Hepatocyte (in vitro differentiated cells): ENCODE data around the gene TNFRSF6B. TPM values are rescaled to one million over a fixed set of nuclear protein-coding genes. Genes with fewer than 3 reads are reported as not detected.

ENCODE experiments used
- DNase-seq: peaks from one replicate; pipeline ENCODE4 v3.0.0-alpha.2; 2016; ENCODE audit warnings: low spot score
- H2AFZ ChIP-seq: fragments of 200-600 bp; sonication (generic); 2 replicates; pipeline ENCODE4 v1.6.0; 2016; ENCODE audit warnings: antibody characterized with exemption, mild to moderate bottlenecking
- H3K27ac ChIP-seq: fragments of 200-600 bp; sonication (generic); 2 replicates; pipeline ENCODE4 v1.5.1; 2016; ENCODE audit warnings: mild to moderate bottlenecking
- H3K27me3 ChIP-seq: fragments of 200-600 bp; sonication (generic); 2 replicates; pipeline ENCODE4 v1.6.1; 2016
- H3K36me3 ChIP-seq: fragments of 200-600 bp; sonication (generic); replicated peaks from 2 replicates; pipeline ENCODE4 v1.5.1; 2016; ENCODE audit warnings: low read depth; ENCODE audit not compliant: insufficient read depth
- H3K4me1 ChIP-seq: fragments of 200-600 bp; sonication (generic); 2 replicates; pipeline ENCODE4 v1.5.1; 2016; ENCODE audit warnings: mild to moderate bottlenecking, moderate library complexity; ENCODE audit not compliant: insufficient read depth
- H3K4me2 ChIP-seq: fragments of 200-600 bp; sonication (generic); 2 replicates; pipeline ENCODE4 v1.6.0; 2016
- H3K4me3 ChIP-seq: fragments of 200-600 bp; sonication (generic); 2 replicates; pipeline ENCODE4 v1.5.1; 2016; ENCODE audit warnings: mild to moderate bottlenecking
- H3K79me2 ChIP-seq: fragments of 200-600 bp; sonication (generic); 2 replicates; pipeline ENCODE4 v1.6.0; 2017; ENCODE audit warnings: mild to moderate bottlenecking
- H3K9me2 ChIP-seq: fragments of 200-600 bp; sonication (generic); replicated peaks from 2 replicates; pipeline ENCODE4 v1.6.0; 2017; ENCODE audit warnings: mild to moderate bottlenecking; ENCODE audit not compliant: insufficient read depth
- H3K9me3 ChIP-seq: fragments of 200-600 bp; sonication (generic); 2 replicates; pipeline ENCODE4 v1.5.1; 2016; ENCODE audit warnings: low read depth, mild to moderate bottlenecking
- H4K20me1 ChIP-seq: fragments of 200-600 bp; sonication (generic); 2 replicates; pipeline ENCODE4 v1.6.0; 2016; ENCODE audit warnings: mild to moderate bottlenecking; ENCODE audit not compliant: insufficient read depth, poor library complexity, severe bottlenecking
- EZH2 ChIP-seq: fragments of 200-600 bp; sonication (generic); IDR thresholded peaks from 2 replicates; pipeline ENCODE4 v1.6.1; 2016; ENCODE audit warnings: antibody characterized with exemption, mild to moderate bottlenecking, borderline replicate concordance
- EZH2phosphoT487 ChIP-seq: fragments of 200-600 bp; sonication (generic); IDR thresholded peaks from one replicate; pipeline ENCODE4 v1.6.1; 2018; ENCODE audit warnings: antibody characterized with exemption, mild to moderate bottlenecking, low read depth, moderate library complexity; ENCODE audit not compliant: unreplicated experiment, severe bottlenecking
- WGBS: methylation state at CpG from one replicate; pipeline ENCODE4 v1.1.6; 2016; ENCODE audit warnings: low lambda C conversion rate; ENCODE audit errors: missing lambda C conversion rate; 5-methylcytosine and 5-hydroxymethylcytosine counted together
- polyA plus RNA-seq: library from polyadenylated mRNA; unstranded; fragments of >200 nt; fragmentation: Nextera tagmentation; extraction: Ambion mirVana; gene quantifications from 2 replicates; pipeline ENCODE4 v1.2.1, GENCODE V29; 2016
- total RNA-seq: library from RNA; depleted of rRNA; stranded (reverse); fragments of >200 nt; gene quantifications from 2 replicates; pipeline ENCODE4 v1.2.3, GENCODE V29; 2014
- TF ChIP-seq, protein P1 (sequence below): fragments of 200-600 bp; sonication (generic); IDR thresholded peaks from 2 replicates; pipeline ENCODE4 v1.5.1; 2016; ENCODE audit warnings: antibody characterized with exemption, mild to moderate bottlenecking; ENCODE audit not compliant: poor library complexity

The TNFRSF6B gene
- total and polyA plus RNA-seq, 2 experiments from 2014 or later: 0.97 to 4.2 TPM

DNA sequence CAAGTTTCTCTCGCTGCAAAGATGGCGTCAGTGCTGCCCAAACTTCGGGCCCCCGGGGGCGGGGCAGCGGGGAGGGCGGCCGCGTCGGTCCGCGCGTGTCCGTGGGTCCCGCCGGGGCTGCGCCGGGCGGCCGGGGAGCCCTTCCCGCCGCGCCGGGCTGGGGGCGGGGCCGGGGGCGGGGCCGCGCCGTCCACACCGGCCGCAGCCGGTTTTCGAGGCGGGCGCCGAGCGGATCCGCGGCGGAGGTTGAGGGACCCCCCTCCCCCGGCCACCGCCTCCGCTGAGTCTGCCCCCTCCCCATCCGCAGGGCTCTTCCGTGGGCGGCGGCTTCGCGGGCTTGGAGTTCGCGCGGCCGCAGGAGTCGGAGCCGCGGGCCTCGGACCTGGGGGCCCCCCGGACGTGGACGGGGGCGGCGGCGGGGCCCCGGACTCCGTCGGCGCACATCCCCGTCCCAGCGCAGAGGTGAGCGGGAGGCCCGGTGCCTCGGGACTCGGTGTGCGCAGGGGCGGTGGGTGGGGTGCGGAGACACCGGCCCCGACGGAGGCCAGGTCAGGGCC, 43.7 kb downstream of the TNFRSF6B start:
- WGBS: 0% methylated on average over 9 of the region's 80 CpGs
- Histone ChIP-seq H3K4me2 (peak overlapping the region; percentile 95), H3K36me3 (no peaks in the 10 kb centered on the region), H3K4me1 (peaks cover 31% of the 10 kb centered on the region), H3K9me2 (no peaks in the 10 kb centered on the region), H3K79me2 (peaks cover 6% of the 10 kb centered on the region), H3K27me3 (no peaks in the 10 kb centered on the region), H3K4me3 (peak overlapping the region; percentile 62), H3K9me3 (no peaks in the 10 kb centered on the region), H3K27ac (peak overlapping the region; percentile 98), H2AFZ (peak overlapping the region; percentile 76), H4K20me1 (no peaks in the 10 kb centered on the region)
- peak; percentile 86 for DNase-seq
- TF ChIP-seq, protein P1, sequence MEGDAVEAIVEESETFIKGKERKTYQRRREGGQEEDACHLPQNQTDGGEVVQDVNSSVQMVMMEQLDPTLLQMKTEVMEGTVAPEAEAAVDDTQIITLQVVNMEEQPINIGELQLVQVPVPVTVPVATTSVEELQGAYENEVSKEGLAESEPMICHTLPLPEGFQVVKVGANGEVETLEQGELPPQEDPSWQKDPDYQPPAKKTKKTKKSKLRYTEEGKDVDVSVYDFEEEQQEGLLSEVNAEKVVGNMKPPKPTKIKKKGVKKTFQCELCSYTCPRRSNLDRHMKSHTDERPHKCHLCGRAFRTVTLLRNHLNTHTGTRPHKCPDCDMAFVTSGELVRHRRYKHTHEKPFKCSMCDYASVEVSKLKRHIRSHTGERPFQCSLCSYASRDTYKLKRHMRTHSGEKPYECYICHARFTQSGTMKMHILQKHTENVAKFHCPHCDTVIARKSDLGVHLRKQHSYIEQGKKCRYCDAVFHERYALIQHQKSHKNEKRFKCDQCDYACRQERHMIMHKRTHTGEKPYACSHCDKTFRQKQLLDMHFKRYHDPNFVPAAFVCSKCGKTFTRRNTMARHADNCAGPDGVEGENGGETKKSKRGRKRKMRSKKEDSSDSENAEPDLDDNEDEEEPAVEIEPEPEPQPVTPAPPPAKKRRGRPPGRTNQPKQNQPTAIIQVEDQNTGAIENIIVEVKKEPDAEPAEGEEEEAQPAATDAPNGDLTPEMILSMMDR: no peak
- TF ChIP-seq EZH2phosphoT487: no peak
- TF ChIP-seq EZH2: no peak

DNA sequence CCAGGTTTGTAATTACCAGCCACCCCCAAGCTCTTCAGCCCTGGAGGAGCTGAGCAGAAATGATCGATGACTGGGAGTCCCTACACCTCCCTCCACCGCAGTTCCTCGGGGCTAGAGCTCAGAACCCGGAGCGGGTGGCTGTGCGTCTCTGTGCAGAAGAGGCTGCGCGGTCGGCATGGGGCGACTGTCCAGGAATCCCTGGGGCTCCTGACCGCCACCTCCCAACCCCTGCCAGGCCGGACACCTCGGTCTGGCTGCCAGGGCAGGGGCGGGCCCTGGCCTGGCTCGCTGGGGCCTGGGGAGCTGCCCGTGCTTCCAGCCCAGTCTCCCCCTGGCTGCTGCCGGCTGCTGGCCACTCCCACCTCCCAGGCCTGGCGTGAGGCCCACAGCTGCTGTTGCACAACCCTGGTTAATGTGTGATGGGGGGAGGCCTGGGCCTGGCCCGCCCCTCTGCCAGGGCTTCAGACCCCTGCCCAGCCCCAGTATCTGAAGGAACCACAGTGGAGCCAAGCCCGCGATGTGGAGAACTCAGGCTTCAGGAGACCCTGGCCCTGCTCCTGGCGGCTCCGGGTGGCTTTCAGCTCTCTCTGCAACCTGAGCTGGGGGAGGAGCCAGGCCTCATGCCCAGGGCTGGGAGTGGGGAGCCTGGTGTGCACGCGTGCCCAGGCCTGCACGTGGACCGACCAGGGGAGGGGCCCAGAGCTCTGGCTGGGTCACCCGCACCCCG, 44.3 kb downstream of the TNFRSF6B start:
- H3K79me2 ChIP-seq: peaks cover 6% of the 10 kb centered on the region

DNA sequence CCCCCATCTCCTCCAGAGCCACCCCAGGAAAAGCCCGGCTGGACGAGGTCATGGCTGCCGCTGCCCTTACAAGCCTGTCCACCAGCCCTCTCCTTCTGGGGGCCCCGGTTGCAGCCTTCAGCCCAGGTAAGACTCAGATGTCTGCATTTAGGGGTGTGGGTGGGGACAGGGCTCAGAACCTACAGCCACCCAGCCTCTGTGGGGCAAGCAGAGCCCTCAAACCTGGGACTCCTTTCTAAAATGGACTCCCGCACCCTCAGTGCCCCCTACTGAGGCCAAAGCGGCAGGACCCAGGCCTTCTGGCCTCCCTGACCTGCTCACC, 44.9 kb downstream of the TNFRSF6B start:
- no peak overlapping the region for H3K4me3 ChIP-seq
- peaks cover 6% of the 10 kb centered on the region for H3K79me2 ChIP-seq
- peak overlapping the region; percentile 98 for H3K27ac ChIP-seq
- 45% methylated on average over 6 of the region's 6 CpGs for WGBS
- peaks cover 31% of the 10 kb centered on the region for H3K4me1 ChIP-seq
- peak overlapping the region; percentile 95 for H3K4me2 ChIP-seq
- TF ChIP-seq, protein P1: no peak
- TF ChIP-seq EZH2 (no peak), EZH2phosphoT487 (no peak)
- H3K36me3 ChIP-seq: no peaks in the 10 kb centered on the region
- no peak for DNase-seq
- H3K9me2 ChIP-seq: no peaks in the 10 kb centered on the region
- H3K9me3 ChIP-seq: no peaks in the 10 kb centered on the region
- no peaks in the 10 kb centered on the region for H3K27me3 ChIP-seq
- no peaks in the 10 kb centered on the region for H4K20me1 ChIP-seq
- no peak overlapping the region for H2AFZ ChIP-seq

More for the DNA sequence above, 44.3 kb downstream of the TNFRSF6B start:
- TF ChIP-seq EZH2: no peak
- TF ChIP-seq, protein P1: peak; percentile 20
- DNase-seq: peak; percentile 95
- Histone ChIP-seq H3K27me3 (no peaks in the 10 kb centered on the region), H2AFZ (peak overlapping the region; percentile 76), H3K4me1 (peaks cover 31% of the 10 kb centered on the region), H3K4me2 (peak overlapping the region; percentile 95), H3K36me3 (no peaks in the 10 kb centered on the region), H3K27ac (peak overlapping the region; percentile 98), H3K9me2 (no peaks in the 10 kb centered on the region), H3K9me3 (no peaks in the 10 kb centered on the region), H4K20me1 (no peaks in the 10 kb centered on the region), H3K4me3 (peak overlapping the region; percentile 62)
- WGBS: 1% methylated on average over 14 of the region's 29 CpGs
